MCF 10A (cell line): ENCODE data around the gene OR4F6. TPM values are rescaled to one million over a fixed set of nuclear protein-coding genes. Genes with fewer than 3 reads are reported as not detected.
"Not testable (repeated sequence)": the region's sequence is repeated elsewhere in the genome, so short reads cannot be mapped to it uniquely, and the experiment has no call there.

Experiments used
- Bru-seq: library from RNA; stranded (reverse); fragments of 400-500 nt; gene quantifications from one replicate; lab custom pipeline; 2021; lab: Mats Ljungman, UMichigan
- BruChase-seq, 2 experiments: library from RNA; stranded (reverse); fragments of 400-500 nt; gene quantifications; one replicate each; lab custom pipeline; 2021; lab: Mats Ljungman, UMichigan
- BruUV-seq: library from RNA; stranded (reverse); fragments of 400-500 nt; replicated peaks from 2 replicates; lab custom pipeline; 2021; lab: Mats Ljungman, UMichigan
- CTCF ChIA-PET: fragments of 300-600 bp; sonication (Branson Sonifier 250); formaldehyde crosslinking; extraction: SDS; loops from one replicate; lab custom pipeline; 2021; ENCODE audit warnings: antibody characterized with exemption, inconsistent platforms; lab: Yijun Ruan, JAX
- POLR2A ChIA-PET: fragments of 300-600, 350-650 bp; sonication (Branson Sonifier 250); formaldehyde crosslinking; extraction: SDS; loops from one replicate; lab custom pipeline; 2020; ENCODE audit warnings: antibody characterized with exemption, inconsistent platforms; lab: Yijun Ruan, JAX
- DNase-seq: peaks from one replicate; pipeline ENCODE4 v3.0.0-alpha.2; 2018; ENCODE audit not compliant: unreplicated experiment
- H3K27ac Mint-ChIP-seq: one replicate; pipeline ENCODE4 v1.8.0; 2022; ENCODE audit warnings: mild to moderate bottlenecking, low read depth, mixed read lengths; ENCODE audit not compliant: unreplicated experiment
- H3K27me3 Mint-ChIP-seq: one replicate; pipeline ENCODE4 v1.8.0; 2022; ENCODE audit warnings: mixed read lengths; ENCODE audit not compliant: insufficient read depth, unreplicated experiment
- H3K36me3 Mint-ChIP-seq: one replicate; pipeline ENCODE4 v1.8.0; 2022; ENCODE audit warnings: mild to moderate bottlenecking, moderate library complexity, mixed read lengths; ENCODE audit not compliant: insufficient read depth, unreplicated experiment
- H3K4me1 Mint-ChIP-seq: one replicate; pipeline ENCODE4 v1.8.0; 2022; ENCODE audit warnings: mixed read lengths; ENCODE audit not compliant: insufficient read depth, unreplicated experiment
- H3K4me3 Mint-ChIP-seq: one replicate; pipeline ENCODE4 v1.8.0; 2022; ENCODE audit warnings: mild to moderate bottlenecking, moderate library complexity, mixed read lengths; ENCODE audit not compliant: unreplicated experiment
- H3K9me3 Mint-ChIP-seq: one replicate; pipeline ENCODE4 v1.8.0; 2022; ENCODE audit warnings: mixed read lengths; ENCODE audit not compliant: unreplicated experiment
- intact Hi-C: fragments of 100-400 bp; cut with micrococcal nuclease; formaldehyde crosslinking; loops from 2 replicates; pipeline ENCODE4 v1.14.1; 2022
- long read RNA-seq: library from polyadenylated mRNA; stranded (forward); transcript quantifications from one replicate; pipeline ENCODE4 v2.0.0, GENCODE V29; 2022
- total RNA-seq: library from RNA; stranded (reverse); gene quantifications from 2 replicates; pipeline ENCODE4 v1.2.3, GENCODE V29; 2022
- TF ChIP-seq, protein P1 (sequence below): fragments of 200-600 bp; IDR thresholded peaks from one replicate; pipeline ENCODE4 v1.8.0; 2022; ENCODE audit warnings: antibody characterized with exemption, mild to moderate bottlenecking; ENCODE audit not compliant: unreplicated experiment

Gene OR4F6, protein sequence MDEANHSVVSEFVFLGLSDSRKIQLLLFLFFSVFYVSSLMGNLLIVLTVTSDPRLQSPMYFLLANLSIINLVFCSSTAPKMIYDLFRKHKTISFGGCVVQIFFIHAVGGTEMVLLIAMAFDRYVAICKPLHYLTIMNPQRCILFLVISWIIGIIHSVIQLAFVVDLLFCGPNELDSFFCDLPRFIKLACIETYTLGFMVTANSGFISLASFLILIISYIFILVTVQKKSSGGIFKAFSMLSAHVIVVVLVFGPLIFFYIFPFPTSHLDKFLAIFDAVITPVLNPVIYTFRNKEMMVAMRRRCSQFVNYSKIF
- not detected in 2 replicates for total RNA-seq
- not detected for Bru-seq, nascent RNA
- not detected for BruChase-seq, experiment 1, labeled RNA remaining after a 6-hour chase
- not detected for BruChase-seq, experiment 2, labeled RNA remaining after a 2-hour chase
- long read RNA-seq = 0 reads

- no peak within 1 kb of the TSS for H3K27ac Mint-ChIP-seq
- H3K9me3 Mint-ChIP-seq = no peaks in the 10 kb centered on the region
- no peak within 1 kb of the TSS for H3K4me3 Mint-ChIP-seq
- H3K36me3 Mint-ChIP-seq = no peaks in the 10 kb centered on the region
- ChIA-PET POLR2A (no interaction called here), CTCF (no interaction called here)
- H3K4me1 Mint-ChIP-seq = no peaks in the 10 kb centered on the region
- no peak for DNase-seq
- no TSS peak for BruUV-seq
- TF ChIP-seq, protein P1, sequence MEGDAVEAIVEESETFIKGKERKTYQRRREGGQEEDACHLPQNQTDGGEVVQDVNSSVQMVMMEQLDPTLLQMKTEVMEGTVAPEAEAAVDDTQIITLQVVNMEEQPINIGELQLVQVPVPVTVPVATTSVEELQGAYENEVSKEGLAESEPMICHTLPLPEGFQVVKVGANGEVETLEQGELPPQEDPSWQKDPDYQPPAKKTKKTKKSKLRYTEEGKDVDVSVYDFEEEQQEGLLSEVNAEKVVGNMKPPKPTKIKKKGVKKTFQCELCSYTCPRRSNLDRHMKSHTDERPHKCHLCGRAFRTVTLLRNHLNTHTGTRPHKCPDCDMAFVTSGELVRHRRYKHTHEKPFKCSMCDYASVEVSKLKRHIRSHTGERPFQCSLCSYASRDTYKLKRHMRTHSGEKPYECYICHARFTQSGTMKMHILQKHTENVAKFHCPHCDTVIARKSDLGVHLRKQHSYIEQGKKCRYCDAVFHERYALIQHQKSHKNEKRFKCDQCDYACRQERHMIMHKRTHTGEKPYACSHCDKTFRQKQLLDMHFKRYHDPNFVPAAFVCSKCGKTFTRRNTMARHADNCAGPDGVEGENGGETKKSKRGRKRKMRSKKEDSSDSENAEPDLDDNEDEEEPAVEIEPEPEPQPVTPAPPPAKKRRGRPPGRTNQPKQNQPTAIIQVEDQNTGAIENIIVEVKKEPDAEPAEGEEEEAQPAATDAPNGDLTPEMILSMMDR = no peak
- peaks cover 65% of the 10 kb centered on the region for H3K27me3 Mint-ChIP-seq
- intact Hi-C loops = no loop called here
Measured at GRCh38 chr15:101803209-101803608, at the start of gene OR4F6. Gene OR4F6, plus strand, starts transcription at chr15:101803509. Its CDS starts 2,211 bp downstream, at chr15:101805720.

DNA sequence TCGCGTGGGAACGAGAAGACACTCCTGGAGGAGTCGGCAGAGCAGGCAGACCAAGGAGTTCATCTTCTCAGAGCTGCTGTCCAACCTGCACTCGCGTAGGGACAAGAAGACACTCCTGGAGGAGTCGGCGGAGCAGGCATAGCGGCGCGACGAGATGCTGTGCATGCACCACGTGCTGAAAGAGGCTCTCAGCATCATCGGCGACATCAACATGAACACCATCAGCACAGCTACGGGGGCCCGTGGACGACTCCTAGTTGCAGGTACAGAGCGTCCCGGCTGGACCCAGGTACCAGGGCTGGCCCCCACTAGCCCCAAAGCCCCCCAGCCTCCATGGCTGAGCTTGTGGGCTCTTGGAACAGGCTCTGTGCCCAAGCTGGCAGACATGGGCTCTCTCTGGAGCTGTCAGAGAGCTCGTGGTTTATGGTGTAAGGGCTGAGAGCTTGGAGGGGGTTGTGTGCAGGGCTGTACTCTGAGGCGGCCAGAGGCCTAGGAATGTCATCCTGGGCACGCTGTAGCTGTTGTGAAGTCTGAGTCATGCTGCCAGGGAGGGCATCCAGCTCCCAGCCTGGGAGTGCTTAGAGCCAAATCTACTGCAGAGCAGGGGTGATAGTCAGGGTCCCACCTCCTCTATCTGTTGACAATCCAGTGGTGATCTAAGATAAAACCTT is 38.5 kb upstream of the OR4F6 start:
- BruUV-seq, H3K27ac Mint-ChIP-seq, H3K4me3 Mint-ChIP-seq, H3K4me1 Mint-ChIP-seq, H3K36me3 Mint-ChIP-seq, POLR2A ChIA-PET, H3K9me3 Mint-ChIP-seq, DNase-seq, intact Hi-C loops: not testable (repeated sequence)
- CTCF ChIA-PET = interaction anchor here (0.6 kb wide), 1 partner anchor 73 kb away, joined by 3 read pairs; no protein-coding TSS in a partner anchor
- H3K27me3 Mint-ChIP-seq = peaks cover 16% of the 10 kb centered on the region

- H3K4me1 Mint-ChIP-seq, H3K4me3 Mint-ChIP-seq, CTCF ChIA-PET, H3K27ac Mint-ChIP-seq, H3K36me3 Mint-ChIP-seq, H3K9me3 Mint-ChIP-seq, BruUV-seq, POLR2A ChIA-PET, DNase-seq, intact Hi-C loops: not testable (repeated sequence)
- H3K27me3 Mint-ChIP-seq = peaks cover 16% of the 10 kb centered on the region
Measured at GRCh38 chr15:101765340-101765671, 38.0 kb upstream of the OR4F6 start.

- Mint-ChIP-seq H3K36me3 (peaks cover 7% of the 10 kb centered on the region), H3K9me3 (no peaks in the 10 kb centered on the region), H3K4me3 (no peak overlapping the region), H3K27ac (no peak overlapping the region), H3K27me3 (peaks cover 21% of the 10 kb centered on the region), H3K4me1 (peaks cover 5% of the 10 kb centered on the region)
- TF ChIP-seq, protein P1 = no peak
- no peak for DNase-seq
- intact Hi-C loops = no loop called here
- BruUV-seq = no TSS peak
- CTCF ChIA-PET = no interaction called here
- POLR2A ChIA-PET = no interaction called here
Measured at GRCh38 chr15:101765772-101766456, 37.4 kb upstream of the OR4F6 start.
